HEK293T (cell line): Measurements from ENCODE around the gene TCHHL1.

ENCODE experiments used
- ARNT ChIP-seq: fragments of 450-650 bp; IDR thresholded peaks from 2 replicates; pipeline ENCODE4 v1.6.1; 2017; ENCODE audit warnings: mild to moderate bottlenecking
- BHLHE40 ChIP-seq: fragments of 450-650 bp; IDR thresholded peaks from 2 replicates; pipeline ENCODE4 v1.6.1; 2016; ENCODE audit warnings: mild to moderate bottlenecking, moderate library complexity, borderline replicate concordance
- CTBP1 ChIP-seq: fragments of 450-650 bp; IDR thresholded peaks from 2 replicates; pipeline ENCODE4 v1.6.1; 2016; ENCODE audit warnings: borderline replicate concordance
- ELF4 ChIP-seq: fragments of 450-650 bp; IDR thresholded peaks from 2 replicates; pipeline ENCODE4 v1.6.1; 2017; ENCODE audit warnings: antibody characterized with exemption
- FOXA1 ChIP-seq: fragments of 450-650 bp; IDR thresholded peaks from 2 replicates; pipeline ENCODE4 v1.6.1; 2016; ENCODE audit warnings: mild to moderate bottlenecking
- FOXK2 ChIP-seq: fragments of 450-650 bp; IDR thresholded peaks from 2 replicates; pipeline ENCODE4 v1.6.1; 2016; ENCODE audit warnings: mild to moderate bottlenecking
- FOXM1 ChIP-seq: fragments of 450-650 bp; IDR thresholded peaks from 2 replicates; pipeline ENCODE4 v1.6.1; 2017; ENCODE audit warnings: mild to moderate bottlenecking, borderline replicate concordance
- LEF1 ChIP-seq: fragments of 450-650 bp; IDR thresholded peaks from 2 replicates; pipeline ENCODE4 v1.6.1; 2017; ENCODE audit warnings: mild to moderate bottlenecking, borderline replicate concordance
- PKNOX1 ChIP-seq: fragments of 450-650 bp; IDR thresholded peaks from 2 replicates; pipeline ENCODE4 v1.6.1; 2016
- SP1 ChIP-seq: fragments of 450-650 bp; IDR thresholded peaks from 2 replicates; pipeline ENCODE4 v1.6.1; 2017
- SUZ12 ChIP-seq: fragments of 450-650 bp; IDR thresholded peaks from 2 replicates; pipeline ENCODE4 v1.6.1; 2016; ENCODE audit warnings: mild to moderate bottlenecking
- TARDBP ChIP-seq: fragments of 450-650 bp; IDR thresholded peaks from 2 replicates; pipeline ENCODE4 v1.6.1; 2016
- ZNF384 ChIP-seq: fragments of 450-650 bp; IDR thresholded peaks from 2 replicates; pipeline ENCODE4 v1.6.1; 2016

GRCh38 chr1:152067929-152068328 lies 20.9 kb downstream of the TCHHL1 start:
- TF ChIP-seq FOXM1 (no peak), SP1 (no peak), ZNF384 (no peak), BHLHE40 (no peak), PKNOX1 (no peak), FOXK2 (no peak), FOXA1 (no peak), ARNT (no peak), ELF4 (no peak), CTBP1 (no peak), SUZ12 (no peak), TARDBP (no peak), LEF1 (no peak)
